ENCODE data around the gene ARPC4.

The ARPC4 gene

GRCh38 chr3:9776896-9777693 is 15.8 kb upstream of the ARPC4 start:
- TF ChIP-seq SPI1 (IDR thresholded peaks at IDR 0.05; ENCODE audit: borderline replicate concordance, low read depth) = no peak
- Histone ChIP-seq H3K27me3 (ENCODE audit: insufficient read depth, poor library complexity, severe bottlenecking) (no peaks in the 10 kb centered on the region), H3K27ac (replicated peaks) (peak overlapping the region; percentile 96), H3K4me3 (replicated peaks; ENCODE audit: insufficient read depth, low read length) (no peak overlapping the region)
- DNase-seq (ENCODE audit: low read depth in 1 of 2, low spot score in 1 of 2) = no peak

DNA sequence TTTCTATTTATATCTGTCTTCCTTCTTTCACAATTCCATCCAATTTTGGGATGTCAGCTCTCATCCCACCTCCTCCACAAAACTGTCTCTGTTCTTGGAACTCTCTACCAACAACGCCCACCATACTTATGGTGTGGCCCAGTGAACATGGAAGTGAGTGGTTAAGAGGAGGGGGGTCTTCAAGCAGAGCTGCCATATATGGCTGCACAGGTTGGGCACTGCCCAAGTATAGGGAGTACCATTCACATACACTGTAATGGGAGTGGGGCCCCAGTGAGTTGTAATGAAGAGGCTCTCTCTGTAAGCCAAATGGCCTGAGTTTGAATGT is 15.2 kb upstream of the ARPC4 start:
- no peak for DNase-seq (ENCODE audit: low read depth in 1 of 2, low spot score in 1 of 2)
- no peaks in the 10 kb centered on the region for H3K27me3 ChIP-seq (ENCODE audit: insufficient read depth, poor library complexity, severe bottlenecking)
- H3K4me3 ChIP-seq (replicated peaks; ENCODE audit: insufficient read depth, low read length) = no peak overlapping the region
- peak overlapping the region; percentile 96 for H3K27ac ChIP-seq (replicated peaks)
- TF ChIP-seq GABPA (IDR thresholded peaks at IDR 0.05; ENCODE audit: low read depth) (no peak), POLR2AphosphoS5 (IDR thresholded peaks at IDR 0.05; ENCODE audit: low read depth) (no peak), SPI1 (IDR thresholded peaks at IDR 0.05; ENCODE audit: borderline replicate concordance, low read depth) (no peak)
- TF ChIP-seq, protein P1, sequence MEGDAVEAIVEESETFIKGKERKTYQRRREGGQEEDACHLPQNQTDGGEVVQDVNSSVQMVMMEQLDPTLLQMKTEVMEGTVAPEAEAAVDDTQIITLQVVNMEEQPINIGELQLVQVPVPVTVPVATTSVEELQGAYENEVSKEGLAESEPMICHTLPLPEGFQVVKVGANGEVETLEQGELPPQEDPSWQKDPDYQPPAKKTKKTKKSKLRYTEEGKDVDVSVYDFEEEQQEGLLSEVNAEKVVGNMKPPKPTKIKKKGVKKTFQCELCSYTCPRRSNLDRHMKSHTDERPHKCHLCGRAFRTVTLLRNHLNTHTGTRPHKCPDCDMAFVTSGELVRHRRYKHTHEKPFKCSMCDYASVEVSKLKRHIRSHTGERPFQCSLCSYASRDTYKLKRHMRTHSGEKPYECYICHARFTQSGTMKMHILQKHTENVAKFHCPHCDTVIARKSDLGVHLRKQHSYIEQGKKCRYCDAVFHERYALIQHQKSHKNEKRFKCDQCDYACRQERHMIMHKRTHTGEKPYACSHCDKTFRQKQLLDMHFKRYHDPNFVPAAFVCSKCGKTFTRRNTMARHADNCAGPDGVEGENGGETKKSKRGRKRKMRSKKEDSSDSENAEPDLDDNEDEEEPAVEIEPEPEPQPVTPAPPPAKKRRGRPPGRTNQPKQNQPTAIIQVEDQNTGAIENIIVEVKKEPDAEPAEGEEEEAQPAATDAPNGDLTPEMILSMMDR (IDR thresholded peaks at IDR 0.05; ENCODE audit: insufficient read depth, low read length) = no peak
- TF ChIP-seq, protein P2, sequence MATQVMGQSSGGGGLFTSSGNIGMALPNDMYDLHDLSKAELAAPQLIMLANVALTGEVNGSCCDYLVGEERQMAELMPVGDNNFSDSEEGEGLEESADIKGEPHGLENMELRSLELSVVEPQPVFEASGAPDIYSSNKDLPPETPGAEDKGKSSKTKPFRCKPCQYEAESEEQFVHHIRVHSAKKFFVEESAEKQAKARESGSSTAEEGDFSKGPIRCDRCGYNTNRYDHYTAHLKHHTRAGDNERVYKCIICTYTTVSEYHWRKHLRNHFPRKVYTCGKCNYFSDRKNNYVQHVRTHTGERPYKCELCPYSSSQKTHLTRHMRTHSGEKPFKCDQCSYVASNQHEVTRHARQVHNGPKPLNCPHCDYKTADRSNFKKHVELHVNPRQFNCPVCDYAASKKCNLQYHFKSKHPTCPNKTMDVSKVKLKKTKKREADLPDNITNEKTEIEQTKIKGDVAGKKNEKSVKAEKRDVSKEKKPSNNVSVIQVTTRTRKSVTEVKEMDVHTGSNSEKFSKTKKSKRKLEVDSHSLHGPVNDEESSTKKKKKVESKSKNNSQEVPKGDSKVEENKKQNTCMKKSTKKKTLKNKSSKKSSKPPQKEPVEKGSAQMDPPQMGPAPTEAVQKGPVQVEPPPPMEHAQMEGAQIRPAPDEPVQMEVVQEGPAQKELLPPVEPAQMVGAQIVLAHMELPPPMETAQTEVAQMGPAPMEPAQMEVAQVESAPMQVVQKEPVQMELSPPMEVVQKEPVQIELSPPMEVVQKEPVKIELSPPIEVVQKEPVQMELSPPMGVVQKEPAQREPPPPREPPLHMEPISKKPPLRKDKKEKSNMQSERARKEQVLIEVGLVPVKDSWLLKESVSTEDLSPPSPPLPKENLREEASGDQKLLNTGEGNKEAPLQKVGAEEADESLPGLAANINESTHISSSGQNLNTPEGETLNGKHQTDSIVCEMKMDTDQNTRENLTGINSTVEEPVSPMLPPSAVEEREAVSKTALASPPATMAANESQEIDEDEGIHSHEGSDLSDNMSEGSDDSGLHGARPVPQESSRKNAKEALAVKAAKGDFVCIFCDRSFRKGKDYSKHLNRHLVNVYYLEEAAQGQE (IDR thresholded peaks at IDR 0.05; ENCODE audit: insufficient replicate concordance, low read depth) = no peak

DNA sequence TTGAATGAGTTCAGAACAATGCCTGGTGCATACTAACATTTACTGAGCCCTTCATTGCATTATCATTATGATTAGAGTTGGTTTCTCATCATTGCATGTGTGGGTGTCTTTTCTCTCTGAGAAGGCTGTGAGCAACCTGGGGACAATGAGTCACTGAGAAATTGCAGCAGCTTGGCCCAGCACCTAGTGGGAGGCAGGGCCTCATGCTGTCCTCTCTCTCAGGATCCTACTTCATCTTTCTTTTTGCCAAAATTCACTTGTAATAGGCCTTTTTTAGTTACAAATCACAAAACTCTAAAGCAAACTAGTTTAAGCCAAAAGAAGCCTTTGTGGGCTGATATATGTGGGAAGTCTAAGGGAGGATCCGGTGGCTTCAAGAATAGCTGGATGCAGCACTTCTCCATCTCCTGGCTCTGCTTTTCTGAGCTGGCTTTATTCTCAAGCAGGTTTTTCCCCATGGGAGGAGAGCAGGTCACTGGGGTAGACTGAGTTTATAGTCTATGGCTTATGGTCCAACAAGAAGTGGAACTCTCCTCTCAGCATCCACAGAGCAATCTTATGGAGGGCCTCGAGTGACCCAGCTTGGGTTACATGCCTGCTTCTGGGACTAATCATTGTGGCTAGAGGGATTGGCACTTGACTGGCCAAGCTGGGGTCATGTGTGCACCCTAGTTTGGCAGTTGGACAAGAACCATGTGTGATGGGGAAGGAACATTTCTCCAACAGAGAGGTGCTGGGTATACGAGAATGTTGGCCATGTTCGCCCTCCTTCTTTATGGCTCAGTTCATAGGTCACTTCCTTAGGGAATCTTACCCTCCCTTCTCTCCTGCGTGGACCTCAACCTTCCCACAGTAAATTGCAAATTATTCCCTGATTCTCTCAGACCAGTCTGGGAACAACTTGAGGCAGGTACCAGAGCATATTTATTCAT is 14.5 kb upstream of the ARPC4 start:
- no peak for TF ChIP-seq GABPA (IDR thresholded peaks at IDR 0.05; ENCODE audit: low read depth)
- TF ChIP-seq POLR2AphosphoS5 (IDR thresholded peaks at IDR 0.05; ENCODE audit: low read depth) = no peak
- TF ChIP-seq, protein P2 (IDR thresholded peaks at IDR 0.05; ENCODE audit: insufficient replicate concordance, low read depth) = no peak
- TF ChIP-seq, protein P1 (IDR thresholded peaks at IDR 0.05; ENCODE audit: insufficient read depth, low read length) = no peak
- TF ChIP-seq SPI1 (IDR thresholded peaks at IDR 0.05; ENCODE audit: borderline replicate concordance, low read depth) = no peak

GRCh38 chr3:9779075-9779593 is 13.7 kb upstream of the ARPC4 start:
- H3K27me3 ChIP-seq (ENCODE audit: insufficient read depth, poor library complexity, severe bottlenecking) = no peaks in the 10 kb centered on the region
- DNase-seq (ENCODE audit: low read depth in 1 of 2, low spot score in 1 of 2) = peak in 1 of 2 experiments; percentile 74
- TF ChIP-seq, protein P1 (IDR thresholded peaks at IDR 0.05; ENCODE audit: insufficient read depth, low read length) = no peak
- peak; percentile 60; the same call in 1 of the 2 replicates for TF ChIP-seq SPI1 (IDR thresholded peaks at IDR 0.05; ENCODE audit: borderline replicate concordance, low read depth)
- no peak for TF ChIP-seq GABPA (IDR thresholded peaks at IDR 0.05; ENCODE audit: low read depth)
- TF ChIP-seq, protein P2 (IDR thresholded peaks at IDR 0.05; ENCODE audit: insufficient replicate concordance, low read depth) = no peak
- no peak for TF ChIP-seq POLR2AphosphoS5 (IDR thresholded peaks at IDR 0.05; ENCODE audit: low read depth)
- H3K4me3 ChIP-seq (replicated peaks; ENCODE audit: insufficient read depth, low read length) = no peak overlapping the region
- H3K27ac ChIP-seq (replicated peaks) = peak overlapping the region; percentile 96

More for the DNA sequence above, 14.5 kb upstream of the ARPC4 start:
- H3K27me3 ChIP-seq (ENCODE audit: insufficient read depth, poor library complexity, severe bottlenecking) = no peaks in the 10 kb centered on the region
- DNase-seq (ENCODE audit: low read depth in 1 of 2, low spot score in 1 of 2) = peak in 1 of 2 experiments; percentile 56
- H3K27ac ChIP-seq (replicated peaks) = peak overlapping the region; percentile 96
- no peak overlapping the region for H3K4me3 ChIP-seq (replicated peaks; ENCODE audit: insufficient read depth, low read length)

All from HL-60 (cell line).